Measurements from ENCODE around the gene COL1A1.

The COL1A1 gene

GRCh38 chr17:50199803-50200456 is 1.5 kb downstream of the COL1A1 start:
- peak in 1 of 2 experiments; percentile 39 for DNase-seq

GRCh38 chr17:50199211-50199802 is 2.1 kb downstream of the COL1A1 start:
- DNase-seq, result no peak

GRCh38 chr17:50198026-50198669 is 3.3 kb downstream of the COL1A1 start:
- peak; percentile 52 to 62 for DNase-seq

DNA sequence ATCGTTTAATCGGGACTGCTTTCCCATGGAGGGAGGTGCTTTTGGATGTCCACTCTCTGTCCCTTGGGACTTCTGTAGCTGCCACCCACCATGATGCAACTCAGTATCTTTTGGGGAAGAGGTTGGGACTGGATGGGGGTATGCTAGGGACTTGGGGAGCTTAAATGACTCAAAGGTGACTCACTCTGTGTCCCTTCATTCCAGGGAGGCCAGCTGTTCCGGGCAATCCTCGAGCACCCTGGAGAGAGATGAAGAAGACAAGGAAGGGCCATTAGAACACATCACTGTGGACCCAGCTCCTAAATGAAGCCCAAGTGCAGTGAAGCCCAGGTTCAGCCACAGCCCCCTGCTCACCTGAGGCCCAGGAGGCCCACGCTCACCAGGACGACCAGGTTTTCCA is 4.6 kb downstream of the COL1A1 start:
- no peak for DNase-seq

DNA sequence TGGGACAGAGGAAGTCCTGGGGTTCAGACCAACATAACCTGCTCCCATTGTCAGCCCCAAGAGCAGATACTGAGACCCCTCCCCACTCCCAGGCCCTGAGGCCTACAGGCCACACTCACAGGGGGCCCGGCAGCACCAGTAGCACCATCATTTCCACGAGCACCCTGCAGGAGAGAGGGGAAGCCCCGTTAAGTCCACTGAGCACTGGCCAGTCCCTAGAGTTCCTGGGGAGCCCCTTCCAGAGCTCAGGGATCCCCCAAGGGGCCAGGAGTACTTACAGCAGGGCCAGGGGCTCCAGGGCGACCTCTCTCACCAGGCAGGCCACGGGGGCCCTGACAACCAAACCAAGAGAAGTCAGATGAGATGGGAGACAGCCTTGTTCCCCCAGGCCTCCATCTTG is 5.4 kb downstream of the COL1A1 start:
- no peak for DNase-seq

DNA sequence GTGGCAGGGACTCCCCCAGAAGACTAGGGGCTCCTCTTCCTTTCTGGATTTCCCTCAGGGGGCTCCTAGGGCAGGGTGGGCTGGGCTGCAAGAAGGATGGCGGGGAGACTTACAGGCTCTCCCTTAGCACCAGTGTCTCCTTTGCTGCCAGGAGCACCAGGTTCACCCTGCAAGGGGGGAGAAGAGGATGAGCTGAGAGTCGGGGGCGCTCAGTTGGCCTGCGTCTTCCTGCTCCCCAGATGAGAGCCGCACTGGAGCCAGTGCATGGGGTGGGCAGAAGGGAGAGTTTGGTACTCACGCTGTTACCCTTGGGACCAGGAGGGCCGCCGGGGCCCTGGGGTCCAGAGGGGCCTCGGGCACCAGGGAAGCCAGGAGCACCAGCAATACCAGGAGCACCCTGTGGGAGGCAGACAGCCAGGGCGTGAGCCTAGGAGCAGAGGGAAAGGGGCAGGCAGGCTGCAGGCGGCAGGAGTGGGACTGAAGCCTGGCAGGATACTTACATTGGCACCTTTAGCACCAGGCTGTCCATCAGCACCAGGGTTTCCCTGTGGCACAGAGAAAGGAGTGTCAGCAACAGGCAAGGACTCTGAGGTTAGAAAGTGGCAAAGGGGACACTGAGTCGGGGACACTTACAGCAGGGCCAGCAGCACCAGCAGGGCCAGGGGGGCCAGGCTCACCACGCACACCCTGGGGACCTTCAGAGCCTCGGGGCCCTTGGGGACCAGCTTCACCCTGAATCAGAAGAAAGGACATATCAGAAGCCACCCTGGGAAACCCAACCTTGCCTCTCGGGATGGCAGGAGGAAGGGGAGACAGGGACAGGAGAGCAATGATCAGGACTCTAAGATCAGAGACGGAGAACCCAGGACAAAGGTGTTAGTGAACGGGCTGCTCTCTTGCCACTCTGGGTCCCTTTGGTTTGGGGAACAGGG is 6.2 kb downstream of the COL1A1 start:
- no peak for DNase-seq

DNA sequence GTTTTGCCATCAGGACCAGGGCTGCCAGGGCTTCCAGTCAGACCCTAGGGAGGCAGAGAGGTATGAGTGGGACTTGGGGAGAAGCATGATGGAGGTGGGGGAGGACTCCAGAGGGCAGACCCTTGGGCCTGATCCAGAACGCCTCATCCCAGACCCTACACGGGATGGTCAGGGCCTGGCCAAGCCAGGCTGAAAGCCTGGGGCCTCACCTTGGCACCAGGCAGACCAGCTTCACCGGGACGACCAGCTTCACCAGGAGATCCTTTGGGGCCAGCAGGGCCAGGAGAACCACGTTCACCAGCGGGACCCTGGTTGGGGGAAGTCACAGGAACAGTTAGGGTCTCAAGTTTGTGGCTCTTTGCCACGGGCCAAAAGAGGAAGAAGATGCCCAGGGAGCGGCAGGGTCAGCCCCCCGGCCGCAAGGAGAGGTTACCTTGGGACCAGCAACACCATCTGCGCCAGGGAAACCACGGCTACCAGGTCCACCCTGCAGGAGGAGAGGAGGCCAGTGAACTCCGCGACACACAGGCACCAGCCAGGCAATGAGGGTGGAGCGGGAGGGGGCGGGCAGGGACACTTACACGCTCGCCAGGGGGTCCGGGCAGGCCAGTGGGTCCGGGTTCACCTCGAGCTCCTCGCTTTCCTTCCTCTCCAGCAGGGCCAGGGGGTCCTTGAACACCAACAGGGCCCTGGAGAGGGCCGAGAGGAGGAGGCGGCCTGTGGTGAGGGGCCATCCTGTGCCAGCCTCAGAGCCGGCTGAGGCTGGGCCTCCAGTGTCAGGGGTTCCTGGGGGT is 7.1 kb downstream of the COL1A1 start:
- DNase-seq, result no peak

DNA sequence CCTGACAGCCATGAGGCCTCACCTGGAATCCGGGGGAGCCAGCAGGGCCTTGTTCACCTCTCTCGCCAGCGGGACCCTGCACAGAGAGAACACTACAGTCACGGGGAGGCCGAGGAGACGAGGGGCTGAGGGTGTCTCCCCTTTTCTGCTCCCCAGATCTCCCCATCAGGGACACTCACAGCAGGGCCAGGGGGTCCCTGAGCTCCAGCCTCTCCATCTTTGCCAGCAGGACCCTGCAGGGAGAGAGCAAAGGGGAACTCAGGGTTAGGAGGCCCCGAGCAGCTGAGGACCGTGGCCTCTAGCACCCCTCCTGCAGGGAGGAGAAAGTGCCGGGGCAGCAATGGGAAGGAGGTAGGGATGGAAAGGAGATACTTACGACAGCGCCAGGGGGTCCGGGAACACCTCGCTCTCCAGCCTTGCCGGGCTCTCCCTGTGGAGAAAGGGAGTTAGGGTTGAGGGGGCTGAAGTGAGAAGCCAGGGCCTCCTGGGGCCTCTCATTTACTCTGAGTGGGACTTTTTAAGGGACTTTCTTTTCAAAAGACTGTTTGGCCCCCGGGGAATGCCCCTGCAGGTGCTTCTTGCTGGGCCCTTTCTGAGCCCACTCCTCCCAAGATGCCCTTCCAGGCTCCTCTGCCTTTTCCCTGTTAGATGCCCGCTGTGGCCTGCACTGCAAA is 8.7 kb downstream of the COL1A1 start:
- DNase-seq, result no peak

- no peak for DNase-seq
Observed at GRCh38 chr17:50192144-50192617, 9.2 kb downstream of the COL1A1 start.

DNA sequence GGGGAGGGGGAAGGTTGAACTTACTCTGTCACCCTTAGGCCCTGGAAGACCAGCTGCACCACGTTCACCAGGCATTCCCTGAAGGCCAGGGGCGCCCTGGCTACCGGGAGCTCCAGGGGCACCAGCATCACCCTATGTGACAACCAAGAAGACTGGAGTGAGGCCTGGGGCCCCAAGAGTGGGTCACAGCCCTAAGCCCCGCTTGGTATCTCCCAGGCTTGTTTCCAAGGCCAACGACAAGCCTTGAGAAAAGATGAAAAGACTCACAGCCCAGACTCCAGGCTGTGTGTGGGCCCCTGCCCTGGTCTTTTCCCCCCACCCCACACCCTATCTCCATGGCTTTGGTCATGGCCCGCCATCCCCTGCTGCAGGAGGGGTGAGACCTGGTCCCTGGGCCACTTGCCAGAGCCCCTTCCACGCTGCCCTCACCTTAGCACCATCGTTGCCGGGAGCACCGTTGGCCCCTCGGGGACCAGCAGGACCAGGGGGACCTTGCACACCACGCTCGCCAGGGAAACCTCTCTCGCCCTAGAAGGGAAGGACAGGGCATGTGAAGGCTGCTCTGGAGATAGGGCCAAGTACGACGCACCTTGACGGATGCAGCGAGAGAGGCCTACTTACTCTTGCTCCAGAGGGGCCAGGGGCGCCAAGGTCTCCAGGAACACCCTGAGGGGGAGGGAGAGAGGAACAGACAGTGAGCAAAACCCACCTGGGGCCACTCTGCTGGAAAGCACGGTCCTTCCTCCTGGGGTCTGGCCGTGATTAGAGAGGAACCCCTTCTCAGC is 9.9 kb downstream of the COL1A1 start:
- DNase-seq, result no peak

DNA sequence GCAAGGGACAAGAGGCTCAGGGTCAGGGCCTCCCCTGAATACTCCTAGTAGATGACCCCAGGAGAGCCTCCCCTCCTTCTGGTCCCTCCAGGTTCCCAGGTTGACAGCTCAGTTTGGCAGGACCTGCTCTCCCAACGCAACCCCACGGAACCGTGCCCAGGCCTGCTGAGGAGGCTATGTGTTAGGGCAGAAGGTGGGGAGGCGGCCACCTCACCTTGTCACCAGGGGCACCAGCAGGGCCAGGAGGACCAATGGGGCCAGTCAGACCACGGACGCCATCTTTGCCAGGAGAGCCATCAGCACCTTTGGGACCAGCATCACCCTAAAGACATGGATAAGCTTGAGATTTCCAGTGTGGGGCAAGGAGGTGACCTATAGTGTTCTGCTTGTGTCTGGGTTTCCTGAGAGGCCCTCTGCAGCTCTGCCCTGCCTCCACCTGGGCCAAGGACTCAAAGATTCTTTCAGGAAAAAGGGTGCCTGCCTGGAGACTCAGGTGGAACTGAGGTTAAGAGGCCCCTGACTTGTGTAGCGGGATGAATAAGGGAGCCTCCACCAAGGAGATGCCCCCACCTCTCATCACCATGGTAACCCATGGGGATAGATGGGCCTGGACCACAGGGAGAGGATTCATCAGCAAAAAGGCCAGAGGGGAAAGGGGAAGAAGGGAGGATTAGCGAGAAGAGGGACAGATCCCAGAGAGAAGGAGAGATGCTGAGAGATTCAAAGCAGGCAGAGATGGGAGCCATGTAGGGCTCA is 10.7 kb downstream of the COL1A1 start:
- DNase-seq, result no peak

- DNase-seq, result no peak
Observed at GRCh38 chr17:50190293-50190602, 11.2 kb downstream of the COL1A1 start.

- no peak for DNase-seq
Observed at GRCh38 chr17:50189550-50190292, 11.7 kb downstream of the COL1A1 start.

GRCh38 chr17:50188921-50189549 is 12.4 kb downstream of the COL1A1 start:
- DNase-seq, result no peak

DNA sequence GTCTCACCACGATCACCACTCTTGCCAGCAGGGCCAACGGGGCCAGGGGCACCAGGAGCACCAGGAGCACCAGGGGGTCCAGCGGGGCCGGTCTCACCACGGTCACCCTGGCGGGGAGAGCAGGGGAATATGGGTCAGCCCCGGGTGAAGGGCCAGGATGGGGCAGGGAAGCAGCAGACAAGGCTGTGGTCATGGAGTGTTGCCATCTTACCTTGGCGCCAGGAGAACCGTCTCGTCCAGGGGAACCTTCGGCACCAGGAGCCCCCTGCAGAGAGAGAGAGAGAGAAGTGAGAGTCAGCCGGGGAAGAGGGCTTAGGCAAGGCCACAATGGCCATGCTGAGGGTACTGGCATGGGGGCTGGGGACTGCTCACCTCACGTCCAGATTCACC is 12.9 kb downstream of the COL1A1 start:
- DNase-seq, result no peak

- no peak for DNase-seq
Observed at GRCh38 chr17:50187751-50188530, 13.5 kb downstream of the COL1A1 start.

- no peak for DNase-seq
Observed at GRCh38 chr17:50187394-50187725, 14.1 kb downstream of the COL1A1 start.

DNA sequence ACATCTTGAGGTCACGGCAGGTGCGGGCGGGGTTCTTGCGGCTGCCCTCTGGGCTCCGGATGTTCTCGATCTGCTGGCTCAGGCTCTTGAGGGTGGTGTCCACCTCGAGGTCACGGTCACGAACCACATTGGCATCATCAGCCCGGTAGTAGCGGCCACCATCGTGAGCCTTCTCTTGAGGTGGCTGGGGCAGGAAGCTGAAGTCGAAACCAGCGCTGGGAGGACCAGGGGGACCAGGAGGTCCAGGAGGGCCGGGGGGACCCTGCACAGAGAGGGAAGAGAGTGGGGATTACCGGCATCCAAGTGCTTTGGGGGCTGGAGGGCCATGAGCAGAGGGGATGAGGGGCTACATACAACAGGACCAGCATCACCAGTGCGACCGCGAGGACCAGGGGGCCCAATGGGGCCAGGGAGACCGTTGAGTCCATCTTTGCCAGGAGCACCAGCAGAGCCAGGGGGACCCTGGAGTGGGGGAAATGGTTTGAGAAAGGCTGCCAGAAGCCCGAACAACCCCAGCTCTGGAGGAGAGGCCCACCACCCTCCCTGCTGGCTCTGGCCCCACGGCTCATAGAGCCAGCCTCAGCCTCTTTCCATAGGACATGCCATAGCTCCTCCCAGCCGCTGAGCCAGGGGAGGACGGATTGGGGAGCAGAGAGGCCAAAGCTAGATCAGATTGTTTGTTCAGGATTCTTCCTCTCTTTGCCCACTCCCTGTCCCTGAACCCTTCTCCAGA is 14.6 kb downstream of the COL1A1 start:
- DNase-seq, result no peak

Measured in SHP77 (cell line).